Gastrocnemius medialis (tissue), 4 donors: ENCODE results near the gene TLDC2. TPM values are rescaled to one million over a fixed set of nuclear protein-coding genes. Genes with fewer than 3 reads are reported as not detected.

ENCODE experiments used
- ATAC-seq, 2 donors: fragments of 150-250 bp; one replicate each; pipeline ENCODE4 v1.9.1; 2016
- DNase-seq, 2 donors: peaks; one replicate each; pipeline ENCODE4 v3.0.0-alpha.2; 2019
- H3K27ac ChIP-seq, 4 donors: fragments of 200-600 bp; sonication (generic); 1 replicate in 1 of 4; 2 replicates in 3 of 4; pipeline ENCODE4 v1.5.1; 2016 to 2018; ENCODE audit warnings: mild to moderate bottlenecking in 2 of 4, moderate library complexity in 1 of 4
- H3K27me3 ChIP-seq, 3 donors: fragments of 200-600 bp; sonication (generic) in 2 of 3; 1 replicate in 1 of 3; 2 replicates in 2 of 3; pipeline versions ENCODE4 v1.5.1 to v1.6.0; 2016 to 2019; ENCODE audit warnings: mild to moderate bottlenecking in 1 of 3, moderate library complexity in 1 of 3
- H3K36me3 ChIP-seq, 2 donors: fragments of 200-600 bp; sonication (generic) in 1 of 2; one replicate each; pipeline ENCODE4 v1.5.1; 2017 to 2018
- H3K4me1 ChIP-seq, 2 donors: fragments of 200-600 bp; sonication (generic) in 1 of 2; one replicate each; pipeline ENCODE4 v1.5.1; 2016 to 2017; ENCODE audit warnings: mild to moderate bottlenecking in 2 of 2
- H3K4me3 ChIP-seq, 4 donors: fragments of 200-600 bp; sonication (generic) in 3 of 4; 1 replicate in 1 of 4; 2 replicates in 3 of 4; pipeline ENCODE4 v1.5.1; 2016 to 2019; ENCODE audit warnings: mild to moderate bottlenecking in 2 of 4
- H3K9me3 ChIP-seq, 3 donors: fragments of 200-600 bp; sonication (generic) in 2 of 3; 1 replicate in 1 of 3; 2 replicates in 2 of 3; pipeline ENCODE4 v1.5.1; 2016 to 2019
- CTCF ChIP-seq, 5 experiments: fragments of 450-650 bp in 3 of 5; fragments of 200-600 bp in 2 of 5; sonication (generic) in 2 of 5; IDR thresholded peaks in 4 of 5; conservative IDR thresholded peaks in 1 of 5; 1 replicate in 4 of 5; 2 replicates in 1 of 5; pipeline ENCODE4 v1.5.1; 2016 to 2019; ENCODE audit warnings: antibody characterized with exemption in 5 of 5, mild to moderate bottlenecking in 3 of 5, moderate library complexity in 3 of 5
- POLR2A ChIP-seq, 2 donors: fragments of 450-650 bp; IDR thresholded peaks; one replicate each; pipeline ENCODE4 v1.6.1; 2017; ENCODE audit warnings: antibody characterized with exemption in 2 of 2, mild to moderate bottlenecking in 2 of 2, moderate library complexity in 2 of 2
- in situ Hi-C, 4 donors: fragments of 200-750 bp; cut with MboI; loops; one replicate each; pipeline versions ENCODE4 v1.15.0 to v1.8.0; 2017; ENCODE audit warnings: low sequenced_read_pairs in 4 of 4
- intact Hi-C: fragments of 100-400 bp; cut with DNase I; formaldehyde crosslinking; loops from one replicate; pipeline ENCODE4 v1.15.1; 2023; ENCODE audit warnings: low total_unique reads
- total RNA-seq, 4 donors: library from RNA; depleted of rRNA; stranded (reverse); fragments of >200 nt; gene quantifications; one replicate each; pipeline versions ENCODE4 v1.1.0 to v1.2.3, GENCODE V29; 2016

The TLDC2 gene
- total RNA-seq, 4 donors from 2014 or later: not detected

- H3K36me3 ChIP-seq: no peaks in the 10 kb centered on the region
- no peak for TF ChIP-seq CTCF (IDR thresholded peaks at IDR 0.05 in 4 of 5, conservative IDR thresholded peaks at IDR 0.05 in 1 of 5)
- TF ChIP-seq POLR2A (IDR thresholded peaks at IDR 0.05): no peak
- peaks cover 12 to 16% of the 10 kb centered on the region in 2 donors for H3K4me1 ChIP-seq
- ATAC-seq (no peak), DNase-seq (no peak)
- intact Hi-C loops: no loop called here
- in situ Hi-C loops: no loop called here
- H3K27ac ChIP-seq: peak overlapping the region; percentile 78 to 83 (median 80)
- peak overlapping the region; percentile 48 to 56 (median 52) for H3K4me3 ChIP-seq
- H3K9me3 ChIP-seq: no peaks in the 10 kb centered on the region
- no peaks in the 10 kb centered on the region for H3K27me3 ChIP-seq
Measured at GRCh38 chr20:36861625-36861874, 14.4 kb upstream of the TLDC2 start.

- ATAC-seq (peak; percentile 63 to 79), DNase-seq (peak; percentile 75 to 77)
- TF ChIP-seq CTCF (IDR thresholded peaks at IDR 0.05 in 4 of 5, conservative IDR thresholded peaks at IDR 0.05 in 1 of 5): no peak
- TF ChIP-seq POLR2A (IDR thresholded peaks at IDR 0.05): peak; percentile 53 to 73
- intact Hi-C loops (loop anchor here (1.0 to 2.0 kb wide), 3 partner anchors 27 to 88 kb away; no protein-coding TSS in a partner anchor), in situ Hi-C loops (no loop called here)
- H3K27me3 ChIP-seq: no peaks in the 10 kb centered on the region
- peak overlapping the region; percentile 78 to 83 (median 80) for H3K27ac ChIP-seq
- no peaks in the 10 kb centered on the region for H3K9me3 ChIP-seq
- peaks cover 10 to 12% of the 10 kb centered on the region in 2 donors for H3K4me1 ChIP-seq
- no peaks in the 10 kb centered on the region for H3K36me3 ChIP-seq
- H3K4me3 ChIP-seq: peak overlapping the region; percentile 48 to 56 (median 52)
Measured at GRCh38 chr20:36861875-36862801, 13.8 kb upstream of the TLDC2 start.

- ATAC-seq: peak; percentile 42 to 43
- DNase-seq: no peak
- Histone ChIP-seq H3K4me3 (peak overlapping the region; percentile 13 to 53 (median 38)), H3K27me3 (no peaks in the 10 kb centered on the region), H3K4me1 (peaks cover 8 to 12% of the 10 kb centered on the region in 2 donors), H3K36me3 (no peaks in the 10 kb centered on the region), H3K9me3 (no peaks in the 10 kb centered on the region), H3K27ac (peak overlapping the region; percentile 50 to 83 (median 80))
- intact Hi-C loops: loop anchor here (1.0 to 2.0 kb wide), 3 partner anchors 28 to 87 kb away; no protein-coding TSS in a partner anchor
- peak; percentile 37 to 53 for TF ChIP-seq POLR2A (IDR thresholded peaks at IDR 0.05)
- no peak for TF ChIP-seq CTCF (IDR thresholded peaks at IDR 0.05 in 4 of 5, conservative IDR thresholded peaks at IDR 0.05 in 1 of 5)
- in situ Hi-C loops: no loop called here
Measured at GRCh38 chr20:36862857-36863668, 12.9 kb upstream of the TLDC2 start.

- no peak overlapping the region for H3K27ac ChIP-seq
- ATAC-seq (no peak), DNase-seq (no peak)
- H3K36me3 ChIP-seq: no peaks in the 10 kb centered on the region
- peaks cover 3 to 12% of the 10 kb centered on the region in 2 donors for H3K4me1 ChIP-seq
- H3K9me3 ChIP-seq: no peaks in the 10 kb centered on the region
- no peaks in the 10 kb centered on the region for H3K27me3 ChIP-seq
- TF ChIP-seq CTCF (IDR thresholded peaks at IDR 0.05 in 4 of 5, conservative IDR thresholded peaks at IDR 0.05 in 1 of 5) (no peak), POLR2A (IDR thresholded peaks at IDR 0.05) (no peak)
- in situ Hi-C loops (no loop called here), intact Hi-C loops (no loop called here)
- H3K4me3 ChIP-seq: no peak overlapping the region
Measured at GRCh38 chr20:36865076-36865860, 10.7 kb upstream of the TLDC2 start.
